ENCODE measurements around the gene PGLYRP3.

The PGLYRP3 gene

DNA sequence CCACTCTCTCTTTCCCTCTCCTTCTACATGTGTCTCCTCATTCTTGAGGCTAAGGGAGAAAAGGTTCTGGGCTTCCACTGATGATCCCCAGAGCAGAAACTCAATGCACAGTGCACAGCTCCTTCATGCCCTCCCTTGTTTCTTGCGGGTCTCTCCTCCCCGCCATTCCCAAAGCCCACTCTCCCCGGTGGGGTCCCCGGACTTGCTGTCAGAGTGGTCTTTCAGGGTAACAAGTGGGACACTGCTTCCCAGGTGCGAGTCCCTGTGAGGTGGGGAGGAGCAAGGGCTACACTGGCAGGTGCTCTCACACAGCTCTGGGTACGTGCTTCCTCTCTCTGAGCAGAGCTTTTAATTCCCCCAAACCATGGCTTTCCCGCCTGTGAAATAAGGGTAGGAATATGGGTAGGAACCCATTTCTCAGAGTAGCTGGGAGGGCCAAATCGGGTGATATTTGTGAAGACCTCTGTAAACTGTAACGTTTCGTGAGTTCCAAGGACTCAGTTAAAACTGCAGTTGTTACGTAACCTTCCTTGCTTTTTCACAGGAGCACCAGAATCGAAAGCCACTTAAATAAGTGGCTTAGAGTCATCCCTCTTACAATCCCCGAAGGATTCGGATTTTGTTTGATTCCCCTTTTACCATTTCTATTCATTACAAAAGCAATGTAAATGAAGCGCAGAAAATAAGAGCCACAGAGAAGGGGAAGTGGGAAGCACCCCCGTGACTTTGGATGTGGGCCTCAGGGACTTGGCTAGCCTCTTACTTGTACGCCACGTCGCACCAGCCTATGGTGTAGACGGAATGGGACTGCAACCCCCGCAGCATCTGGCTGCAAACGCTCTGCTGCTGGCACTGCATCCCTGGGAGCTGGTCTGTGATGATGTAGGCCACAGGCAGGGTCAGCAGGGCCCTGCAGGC lies 6.2 kb downstream of the PGLYRP3 start:
- no peak overlapping the region for H2AFZ ChIP-seq (ENCODE audit: insufficient read depth, low read length, poor library complexity)
- H2AK5ac ChIP-seq (ENCODE audit: low read length), result no peak overlapping the region
- no peak overlapping the region for H4K91ac ChIP-seq (ENCODE audit: low read depth, low read length)
- H3K79me1 ChIP-seq (ENCODE audit: low read length), result no peaks in the 10 kb centered on the region
- WGBS (ENCODE audit: extremely low coverage, insufficient coverage, insufficient read length), result no CpG with 5 or more reads among the region's 22 CpGs
- no peak overlapping the region for H2BK5ac ChIP-seq (ENCODE audit: low read depth, low read length, poor library complexity)
- no peak overlapping the region for H3K14ac ChIP-seq (ENCODE audit: low read length)
- no peaks in the 10 kb centered on the region for H3K36me3 ChIP-seq (ENCODE audit: control insufficient read depth in 1 of 2, insufficient read depth in 2 of 2, low read length in 2 of 2)
- no peak overlapping the region for H3K27ac ChIP-seq (ENCODE audit: low read depth, low read length)
- no peaks in the 10 kb centered on the region for H3K27me3 ChIP-seq (ENCODE audit: insufficient read depth, low read length)
- H3K79me2 ChIP-seq (ENCODE audit: control insufficient read depth, insufficient read depth, low read length, poor library complexity), result no peaks in the 10 kb centered on the region
- no peaks in the 10 kb centered on the region for H3K9me3 ChIP-seq (ENCODE audit: insufficient read depth, low read depth, low read length)
- no peak overlapping the region for H3K4me2 ChIP-seq (ENCODE audit: low read length)
- no peak for DNase-seq
- H3K18ac ChIP-seq (ENCODE audit: low read length), result no peak overlapping the region
- H2BK12ac ChIP-seq (ENCODE audit: low read length), result no peak overlapping the region
- H3K9ac ChIP-seq (ENCODE audit: low read length), result no peak overlapping the region
- H4K8ac ChIP-seq (ENCODE audit: low read depth, low read length), result no peak overlapping the region
- H3K4ac ChIP-seq (ENCODE audit: low read depth, low read length), result no peak overlapping the region
- no peaks in the 10 kb centered on the region for H3K4me1 ChIP-seq (ENCODE audit: control insufficient read depth in 1 of 2, insufficient read depth in 2 of 2, low read length in 2 of 2)
- no peak overlapping the region for H3K23ac ChIP-seq (ENCODE audit: low read length)
- H3K4me3 ChIP-seq (ENCODE audit: low read depth, low read length), result no peak overlapping the region
- no peak overlapping the region for H4K12ac ChIP-seq (ENCODE audit: low read depth, low read length)
- H2BK120ac ChIP-seq (ENCODE audit: insufficient read depth, low read length, poor library complexity), result no peak overlapping the region

DNA sequence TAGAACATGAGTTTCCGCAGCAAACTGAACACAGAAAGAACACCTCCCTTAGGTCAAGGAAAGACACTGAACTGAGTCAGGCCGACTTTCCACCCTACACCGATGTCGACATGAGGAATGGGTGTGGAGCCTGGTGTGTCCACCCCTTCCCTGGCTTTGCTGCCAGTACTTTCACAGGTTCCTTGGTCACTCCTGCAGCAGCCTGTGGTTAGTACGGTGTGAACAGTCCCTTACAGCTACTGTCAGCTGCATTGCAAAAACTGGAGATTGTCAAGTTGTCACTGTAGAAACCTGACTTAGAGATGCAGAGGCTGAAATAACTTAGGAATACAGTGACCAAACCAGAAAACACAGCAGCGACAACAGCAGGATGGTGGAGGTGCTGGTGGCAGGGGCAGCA lies 7.1 kb downstream of the PGLYRP3 start:
- Histone ChIP-seq H3K9me3 (ENCODE audit: insufficient read depth, low read depth, low read length) (no peaks in the 10 kb centered on the region), H2BK120ac (ENCODE audit: insufficient read depth, low read length, poor library complexity) (no peak overlapping the region), H2AFZ (ENCODE audit: insufficient read depth, low read length, poor library complexity) (no peak overlapping the region), H3K4ac (ENCODE audit: low read depth, low read length) (no peak overlapping the region), H3K79me1 (ENCODE audit: low read length) (no peaks in the 10 kb centered on the region), H2AK5ac (ENCODE audit: low read length) (no peak overlapping the region), H3K18ac (ENCODE audit: low read length) (no peak overlapping the region), H3K36me3 (ENCODE audit: control insufficient read depth in 1 of 2, insufficient read depth in 2 of 2, low read length in 2 of 2) (no peaks in the 10 kb centered on the region), H3K4me2 (ENCODE audit: low read length) (no peak overlapping the region), H3K79me2 (ENCODE audit: control insufficient read depth, insufficient read depth, low read length, poor library complexity) (no peaks in the 10 kb centered on the region), H3K27ac (ENCODE audit: low read depth, low read length) (no peak overlapping the region), H3K9ac (ENCODE audit: low read length) (no peak overlapping the region), H4K12ac (ENCODE audit: low read depth, low read length) (no peak overlapping the region), H4K91ac (ENCODE audit: low read depth, low read length) (no peak overlapping the region), H3K27me3 (ENCODE audit: insufficient read depth, low read length) (no peaks in the 10 kb centered on the region), H2BK5ac (ENCODE audit: low read depth, low read length, poor library complexity) (no peak overlapping the region), H3K23ac (ENCODE audit: low read length) (no peak overlapping the region), H3K14ac (ENCODE audit: low read length) (no peak overlapping the region), H4K8ac (ENCODE audit: low read depth, low read length) (no peak overlapping the region), H3K4me3 (ENCODE audit: low read depth, low read length) (no peak overlapping the region), H3K4me1 (ENCODE audit: control insufficient read depth in 1 of 2, insufficient read depth in 2 of 2, low read length in 2 of 2) (no peaks in the 10 kb centered on the region), H2BK12ac (ENCODE audit: low read length) (no peak overlapping the region)
- no peak for DNase-seq
- no CpG with 5 or more reads among the region's 6 CpGs for WGBS (ENCODE audit: extremely low coverage, insufficient coverage, insufficient read length)

DNA sequence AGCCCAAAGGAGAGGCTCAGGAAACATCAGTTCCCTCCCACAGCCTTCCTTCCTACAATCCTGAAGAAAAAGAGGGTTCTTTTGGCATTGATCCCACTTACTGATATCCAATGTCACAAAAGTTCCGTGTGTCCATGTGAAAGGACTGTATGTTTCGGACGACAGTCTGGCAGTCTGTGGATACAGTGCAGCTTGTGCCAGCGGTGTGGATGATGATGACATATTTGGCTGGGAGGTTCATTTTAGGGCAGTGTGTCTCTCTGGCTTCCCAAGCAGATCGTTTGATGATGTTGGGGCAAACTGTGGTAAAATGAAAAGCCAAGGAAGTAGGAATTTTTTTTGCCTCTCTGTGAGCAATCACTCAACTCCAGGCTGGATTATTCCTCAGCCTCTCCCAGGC lies 10.4 kb downstream of the PGLYRP3 start:
- H3K27ac ChIP-seq (ENCODE audit: low read depth, low read length), result no peak overlapping the region
- H3K9ac ChIP-seq (ENCODE audit: low read length), result no peak overlapping the region
- H3K18ac ChIP-seq (ENCODE audit: low read length), result no peak overlapping the region
- no peak overlapping the region for H4K8ac ChIP-seq (ENCODE audit: low read depth, low read length)
- H3K4ac ChIP-seq (ENCODE audit: low read depth, low read length), result no peak overlapping the region
- no peaks in the 10 kb centered on the region for H3K4me1 ChIP-seq (ENCODE audit: control insufficient read depth in 1 of 2, insufficient read depth in 2 of 2, low read length in 2 of 2)
- no peak overlapping the region for H3K14ac ChIP-seq (ENCODE audit: low read length)
- H2BK120ac ChIP-seq (ENCODE audit: insufficient read depth, low read length, poor library complexity), result no peak overlapping the region
- no peaks in the 10 kb centered on the region for H3K79me1 ChIP-seq (ENCODE audit: low read length)
- no peak overlapping the region for H3K4me3 ChIP-seq (ENCODE audit: low read depth, low read length)
- H2BK5ac ChIP-seq (ENCODE audit: low read depth, low read length, poor library complexity), result no peak overlapping the region
- H2AK5ac ChIP-seq (ENCODE audit: low read length), result no peak overlapping the region
- H4K12ac ChIP-seq (ENCODE audit: low read depth, low read length), result no peak overlapping the region
- no peaks in the 10 kb centered on the region for H3K36me3 ChIP-seq (ENCODE audit: control insufficient read depth in 1 of 2, insufficient read depth in 2 of 2, low read length in 2 of 2)
- no peaks in the 10 kb centered on the region for H3K9me3 ChIP-seq (ENCODE audit: insufficient read depth, low read depth, low read length)
- no peaks in the 10 kb centered on the region for H3K27me3 ChIP-seq (ENCODE audit: insufficient read depth, low read length)
- H3K4me2 ChIP-seq (ENCODE audit: low read length), result no peak overlapping the region
- no peaks in the 10 kb centered on the region for H3K79me2 ChIP-seq (ENCODE audit: control insufficient read depth, insufficient read depth, low read length, poor library complexity)
- no peak overlapping the region for H4K91ac ChIP-seq (ENCODE audit: low read depth, low read length)
- WGBS (ENCODE audit: extremely low coverage, insufficient coverage, insufficient read length), result no CpG with 5 or more reads among the region's 5 CpGs
- H2BK12ac ChIP-seq (ENCODE audit: low read length), result no peak overlapping the region
- no peak for DNase-seq
- no peak overlapping the region for H3K23ac ChIP-seq (ENCODE audit: low read length)
- H2AFZ ChIP-seq (ENCODE audit: insufficient read depth, low read length, poor library complexity), result no peak overlapping the region

DNA sequence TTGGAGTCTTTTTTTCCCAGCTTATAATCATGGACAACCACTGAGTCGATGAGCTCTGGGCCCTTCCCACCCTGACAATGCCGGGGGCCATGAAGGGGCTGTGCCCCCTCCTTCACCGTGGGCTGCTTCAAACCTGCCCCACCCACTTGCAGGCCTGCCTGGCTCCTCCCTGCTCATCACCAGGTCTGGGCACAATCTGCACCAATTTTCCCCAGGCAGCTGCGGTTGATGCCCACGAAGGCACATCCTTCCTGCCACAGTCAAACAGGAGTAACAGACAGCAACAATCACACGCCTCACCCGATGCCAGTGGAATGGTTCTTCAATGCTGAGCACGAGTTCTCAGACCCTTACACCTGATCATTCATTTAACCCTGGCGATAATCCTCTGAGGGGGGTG lies 18.9 kb downstream of the PGLYRP3 start:
- Histone ChIP-seq H2AK5ac (ENCODE audit: low read length) (no peak overlapping the region), H3K27me3 (ENCODE audit: insufficient read depth, low read length) (no peaks in the 10 kb centered on the region), H3K4ac (ENCODE audit: low read depth, low read length) (no peak overlapping the region), H3K9me3 (ENCODE audit: insufficient read depth, low read depth, low read length) (no peaks in the 10 kb centered on the region), H3K14ac (ENCODE audit: low read length) (no peak overlapping the region), H3K4me2 (ENCODE audit: low read length) (no peak overlapping the region), H3K23ac (ENCODE audit: low read length) (no peak overlapping the region), H4K8ac (ENCODE audit: low read depth, low read length) (no peak overlapping the region), H3K36me3 (ENCODE audit: control insufficient read depth in 1 of 2, insufficient read depth in 2 of 2, low read length in 2 of 2) (no peaks in the 10 kb centered on the region), H2BK120ac (ENCODE audit: insufficient read depth, low read length, poor library complexity) (no peak overlapping the region), H3K18ac (ENCODE audit: low read length) (no peak overlapping the region), H3K9ac (ENCODE audit: low read length) (no peak overlapping the region), H2AFZ (ENCODE audit: insufficient read depth, low read length, poor library complexity) (no peak overlapping the region), H4K12ac (ENCODE audit: low read depth, low read length) (no peak overlapping the region), H3K79me2 (ENCODE audit: control insufficient read depth, insufficient read depth, low read length, poor library complexity) (no peaks in the 10 kb centered on the region), H3K79me1 (ENCODE audit: low read length) (peaks cover 10% of the 10 kb centered on the region), H3K4me3 (ENCODE audit: low read depth, low read length) (no peak overlapping the region), H2BK12ac (ENCODE audit: low read length) (no peak overlapping the region), H3K27ac (ENCODE audit: low read depth, low read length) (no peak overlapping the region), H4K91ac (ENCODE audit: low read depth, low read length) (no peak overlapping the region), H2BK5ac (ENCODE audit: low read depth, low read length, poor library complexity) (no peak overlapping the region), H3K4me1 (ENCODE audit: control insufficient read depth in 1 of 2, insufficient read depth in 2 of 2, low read length in 2 of 2) (peaks cover 25 to 31% of the 10 kb centered on the region in 2 experiments)
- DNase-seq, result no peak
- WGBS (ENCODE audit: extremely low coverage, insufficient coverage, insufficient read length), result no CpG with 5 or more reads among the region's 9 CpGs
